ENCODE data around the gene ARRB2. TPM values are rescaled to one million over a fixed set of nuclear protein-coding genes. Genes with fewer than 3 reads are reported as not detected.

Gene ARRB2
- total RNA-seq, 1 experiment from 2014 or later = 75.3 TPM

GRCh38 chr17:4693416-4693815 lies 17.0 kb upstream of the ARRB2 start:
- Mint-ChIP-seq H3K4me3 (no peak overlapping the region), H3K4me1 (no peaks in the 10 kb centered on the region), H3K36me3 (ENCODE audit: insufficient read depth in 1 of 3, low read depth in 3 of 3) (peaks cover 40 to 73% (median 71%) of the 10 kb centered on the region in 3 experiments; a peak in 6 of 7 replicates), H3K27me3 (ENCODE audit: low read depth) (no peaks in the 10 kb centered on the region), H3K27ac (no peak overlapping the region; a peak in 1 of 7 replicates), H3K9me3 (no peaks in the 10 kb centered on the region)
- H2BK120ac ChIP-seq (ENCODE audit: low read depth, low read length, poor library complexity, severe bottlenecking) = no peak overlapping the region
- no CpG with 5 or more reads among the region's 9 CpGs for WGBS (ENCODE audit: extremely low coverage, insufficient read length, low lambda C conversion rate)
- H3K23me2 ChIP-seq (ENCODE audit: insufficient read length, low read depth, low read length, poor library complexity, severe bottlenecking) = no peaks in the 10 kb centered on the region
- H2BK12ac ChIP-seq (ENCODE audit: insufficient read length, low read depth, low read length) = no peak overlapping the region
- H2AFZ ChIP-seq (ENCODE audit: low read length) = no peak overlapping the region
- no peak overlapping the region for H2AK5ac ChIP-seq (ENCODE audit: insufficient read length, low read length)
- no peak overlapping the region for H4K8ac ChIP-seq (replicated peaks; ENCODE audit: insufficient read length, low read depth, low read length)
- no peak overlapping the region for H3K14ac ChIP-seq (ENCODE audit: insufficient read depth, low read length)
- H3K27ac ChIP-seq (ENCODE audit: insufficient read length, low read depth, low read length) = no peak overlapping the region
- H3K79me1 ChIP-seq (ENCODE audit: insufficient read depth, low read depth, low read length, poor library complexity, severe bottlenecking) = peaks cover 6% of the 10 kb centered on the region
- no peak overlapping the region for H4K5ac ChIP-seq (ENCODE audit: insufficient read length, low read depth, low read length)
- H2BK5ac ChIP-seq (ENCODE audit: insufficient read length, low read length) = no peak overlapping the region
- H3K27me3 ChIP-seq (ENCODE audit: insufficient read depth, low read length) = no peaks in the 10 kb centered on the region
- no peak overlapping the region for H2BK15ac ChIP-seq (ENCODE audit: low read depth, low read length)
- H3K4ac ChIP-seq (ENCODE audit: low read depth, low read length) = no peak overlapping the region
- H3K4me1 ChIP-seq (ENCODE audit: insufficient read depth, low read length) = no peaks in the 10 kb centered on the region
- DNase-seq = no peak
- TF ChIP-seq CTCF (conservative IDR thresholded peaks at IDR 0.05) = no peak
- no peak overlapping the region for H3K23ac ChIP-seq (ENCODE audit: insufficient read length, low read depth, low read length)
- H4K20me1 ChIP-seq (ENCODE audit: control insufficient read depth, insufficient read depth, insufficient read length) = no peaks in the 10 kb centered on the region
- no peak overlapping the region for H3T11ph ChIP-seq (ENCODE audit: low read length)
- no peak overlapping the region for H2BK20ac ChIP-seq (ENCODE audit: low read depth, low read length, poor library complexity, severe bottlenecking)
- H3K9me3 ChIP-seq (ENCODE audit: control insufficient read depth, low read depth, low read length) = no peaks in the 10 kb centered on the region
- no peak overlapping the region for H3K4me2 ChIP-seq (ENCODE audit: insufficient read depth, insufficient read length, low read length)
- H4K91ac ChIP-seq (ENCODE audit: insufficient read length, low read depth, low read length) = no peak overlapping the region
- no peak overlapping the region for H3K18ac ChIP-seq (ENCODE audit: insufficient read length, low read depth, low read length)
- H3K79me2 ChIP-seq (ENCODE audit: insufficient read depth, low read length) = peaks cover 24% of the 10 kb centered on the region; the same call in 1 of the 2 replicates
- no peak overlapping the region for H3K56ac ChIP-seq (ENCODE audit: insufficient read length, low read depth, low read length)
- H3K9ac ChIP-seq (ENCODE audit: extremely low read depth, insufficient read length, low read length) = no peak overlapping the region
